T-helper 1 cell treated with Interleukin-12 subunit alpha and Interleukin-12 subunit beta and Interleukin-4 antibody, amounts not matched to agents 30 μg/mL and 1 μg/mL, for 36 hours (primary cell): ENCODE measurements around the gene LNPEP.

Source experiments
- H3K27ac Mint-ChIP-seq: one replicate; pipeline ENCODE4 v1.8.0; 2021; ENCODE audit warnings: mild to moderate bottlenecking, mixed read lengths
- H3K27me3 Mint-ChIP-seq: one replicate; pipeline ENCODE4 v1.8.0; 2021; ENCODE audit warnings: low read depth, mixed read lengths
- H3K36me3 Mint-ChIP-seq: one replicate; pipeline ENCODE4 v1.8.0; 2021; ENCODE audit warnings: low read depth, mixed read lengths
- H3K4me1 Mint-ChIP-seq: one replicate; pipeline ENCODE4 v1.8.0; 2021; ENCODE audit warnings: low read depth, mixed read lengths
- H3K4me3 Mint-ChIP-seq: one replicate; pipeline ENCODE4 v1.8.0; 2021; ENCODE audit warnings: mild to moderate bottlenecking, moderate library complexity, mixed read lengths
- H3K9me3 Mint-ChIP-seq: one replicate; pipeline ENCODE4 v1.8.0; 2021; ENCODE audit warnings: mixed read lengths

Gene LNPEP

GRCh38 chr5:96986450-96986849 lies 50.6 kb downstream of the LNPEP start:
- H3K4me1 Mint-ChIP-seq = peaks cover 32% of the 10 kb centered on the region
- no peaks in the 10 kb centered on the region for H3K9me3 Mint-ChIP-seq
- no peaks in the 10 kb centered on the region for H3K27me3 Mint-ChIP-seq
- peaks cover 56% of the 10 kb centered on the region for H3K36me3 Mint-ChIP-seq
- H3K27ac Mint-ChIP-seq = no peak overlapping the region
- H3K4me3 Mint-ChIP-seq = no peak overlapping the region

GRCh38 chr5:96990102-96990501 lies 54.2 kb downstream of the LNPEP start:
- peaks cover 65% of the 10 kb centered on the region for H3K36me3 Mint-ChIP-seq
- no peaks in the 10 kb centered on the region for H3K9me3 Mint-ChIP-seq
- H3K4me1 Mint-ChIP-seq = peaks cover 29% of the 10 kb centered on the region
- H3K27ac Mint-ChIP-seq = no peak overlapping the region
- H3K4me3 Mint-ChIP-seq = no peak overlapping the region
- H3K27me3 Mint-ChIP-seq = no peaks in the 10 kb centered on the region

GRCh38 chr5:96991708-96992107 lies 55.8 kb downstream of the LNPEP start:
- H3K36me3 Mint-ChIP-seq = peaks cover 63% of the 10 kb centered on the region
- no peaks in the 10 kb centered on the region for H3K27me3 Mint-ChIP-seq
- H3K4me3 Mint-ChIP-seq = no peak overlapping the region
- H3K27ac Mint-ChIP-seq = no peak overlapping the region
- H3K4me1 Mint-ChIP-seq = peaks cover 26% of the 10 kb centered on the region
- no peaks in the 10 kb centered on the region for H3K9me3 Mint-ChIP-seq

DNA sequence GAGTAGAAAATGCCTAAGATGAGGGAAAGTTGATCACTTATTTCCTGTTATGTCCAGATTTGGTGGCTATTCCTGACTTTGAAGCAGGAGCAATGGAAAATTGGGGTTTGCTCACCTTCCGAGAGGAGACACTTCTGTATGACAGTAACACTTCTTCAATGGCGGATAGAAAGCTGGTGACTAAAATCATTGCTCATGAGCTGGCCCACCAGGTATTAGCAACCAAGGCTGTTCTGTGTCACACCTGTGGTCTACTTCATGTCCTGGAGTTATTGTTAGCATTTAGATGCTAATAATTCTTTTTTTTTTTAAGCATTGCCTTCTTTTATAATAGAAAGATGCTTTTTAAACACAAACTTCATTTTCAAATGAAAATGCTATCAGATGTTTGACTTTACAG lies 57.9 kb downstream of the LNPEP start:
- H3K27me3 Mint-ChIP-seq = no peaks in the 10 kb centered on the region
- peaks cover 59% of the 10 kb centered on the region for H3K36me3 Mint-ChIP-seq
- H3K9me3 Mint-ChIP-seq = no peaks in the 10 kb centered on the region
- no peak overlapping the region for H3K4me3 Mint-ChIP-seq
- no peak overlapping the region for H3K27ac Mint-ChIP-seq
- peaks cover 28% of the 10 kb centered on the region for H3K4me1 Mint-ChIP-seq

GRCh38 chr5:96994493-96994892 lies 58.6 kb downstream of the LNPEP start:
- H3K36me3 Mint-ChIP-seq = peaks cover 61% of the 10 kb centered on the region
- no peaks in the 10 kb centered on the region for H3K27me3 Mint-ChIP-seq
- H3K4me3 Mint-ChIP-seq = no peak overlapping the region
- H3K4me1 Mint-ChIP-seq = peaks cover 30% of the 10 kb centered on the region
- H3K9me3 Mint-ChIP-seq = no peaks in the 10 kb centered on the region
- no peak overlapping the region for H3K27ac Mint-ChIP-seq

DNA sequence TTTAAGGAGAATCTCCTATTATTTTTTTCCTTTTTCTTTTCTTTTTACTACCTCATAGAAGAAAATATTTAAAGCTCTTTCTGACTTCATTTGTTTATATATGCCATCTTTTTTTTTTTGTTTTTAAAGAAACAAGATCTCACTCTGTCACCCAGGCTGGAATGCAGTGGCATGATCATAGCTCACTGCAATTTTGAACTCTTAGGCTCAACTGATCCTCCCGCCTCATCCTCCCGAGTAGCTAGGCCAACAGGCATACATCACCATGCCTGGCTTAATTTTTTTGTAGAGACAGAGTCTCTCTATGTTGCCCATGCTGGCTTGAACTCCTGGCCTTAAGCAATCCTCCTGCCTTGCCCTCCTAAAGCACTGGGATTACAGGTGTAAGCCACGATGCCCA lies 59.5 kb downstream of the LNPEP start:
- no peaks in the 10 kb centered on the region for H3K9me3 Mint-ChIP-seq
- H3K36me3 Mint-ChIP-seq = peaks cover 56% of the 10 kb centered on the region
- H3K27me3 Mint-ChIP-seq = no peaks in the 10 kb centered on the region
- peak overlapping the region; percentile 46 for H3K27ac Mint-ChIP-seq
- peaks cover 26% of the 10 kb centered on the region for H3K4me1 Mint-ChIP-seq
- H3K4me3 Mint-ChIP-seq = no peak overlapping the region

DNA sequence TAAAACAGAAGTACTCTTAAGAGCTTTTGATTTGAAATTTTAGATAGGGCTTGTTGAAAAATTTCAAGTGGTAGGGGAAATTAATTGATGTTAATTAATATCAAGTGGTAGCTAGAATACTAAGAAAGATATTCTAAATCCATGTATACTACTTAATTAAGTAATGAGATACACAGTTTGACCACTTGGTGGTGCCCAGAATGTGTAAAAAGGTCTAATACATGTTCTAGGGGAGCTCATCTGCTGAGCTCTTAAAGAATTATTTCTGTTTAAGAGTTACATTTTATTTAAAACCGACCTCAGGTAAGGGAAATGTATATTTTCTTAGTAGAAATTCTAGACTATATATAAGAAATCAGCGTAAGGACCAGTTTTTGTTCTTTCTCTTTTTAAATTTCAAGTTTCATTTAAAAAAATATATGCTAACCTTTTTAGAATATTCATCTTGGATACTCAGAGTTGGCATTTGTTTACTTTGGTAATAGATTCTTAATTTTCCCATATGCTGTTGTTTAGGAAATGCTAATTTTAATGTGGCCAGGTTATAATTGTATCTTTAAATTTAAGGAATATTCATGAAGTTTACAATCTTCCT lies 61.5 kb downstream of the LNPEP start:
- Mint-ChIP-seq H3K4me1 (peaks cover 25% of the 10 kb centered on the region), H3K27ac (no peak overlapping the region), H3K36me3 (peaks cover 41% of the 10 kb centered on the region), H3K27me3 (no peaks in the 10 kb centered on the region), H3K9me3 (no peaks in the 10 kb centered on the region), H3K4me3 (no peak overlapping the region)

- no peaks in the 10 kb centered on the region for H3K27me3 Mint-ChIP-seq
- no peaks in the 10 kb centered on the region for H3K9me3 Mint-ChIP-seq
- H3K4me1 Mint-ChIP-seq = peaks cover 22% of the 10 kb centered on the region
- no peak overlapping the region for H3K27ac Mint-ChIP-seq
- no peak overlapping the region for H3K4me3 Mint-ChIP-seq
- peaks cover 28% of the 10 kb centered on the region for H3K36me3 Mint-ChIP-seq
These were observed 64.0 kb downstream of the LNPEP start for GRCh38 chr5:96999856-97000255.

- Mint-ChIP-seq H3K27ac (no peak overlapping the region), H3K4me3 (no peak overlapping the region), H3K4me1 (peaks cover 21% of the 10 kb centered on the region), H3K27me3 (no peaks in the 10 kb centered on the region), H3K9me3 (no peaks in the 10 kb centered on the region), H3K36me3 (peaks cover 25% of the 10 kb centered on the region)
These were observed 64.5 kb downstream of the LNPEP start for GRCh38 chr5:97000391-97000790.

GRCh38 chr5:97002983-97003382 lies 67.1 kb downstream of the LNPEP start:
- peaks cover 24% of the 10 kb centered on the region for H3K36me3 Mint-ChIP-seq
- H3K27me3 Mint-ChIP-seq = no peaks in the 10 kb centered on the region
- no peaks in the 10 kb centered on the region for H3K9me3 Mint-ChIP-seq
- H3K4me3 Mint-ChIP-seq = no peak overlapping the region
- H3K4me1 Mint-ChIP-seq = peaks cover 19% of the 10 kb centered on the region
- no peak overlapping the region for H3K27ac Mint-ChIP-seq

GRCh38 chr5:97004423-97005060 lies 68.7 kb downstream of the LNPEP start:
- Mint-ChIP-seq H3K27me3 (no peaks in the 10 kb centered on the region), H3K4me3 (peak overlapping the region; percentile 36), H3K27ac (peak overlapping the region; percentile 50), H3K9me3 (no peaks in the 10 kb centered on the region), H3K36me3 (peaks cover 18% of the 10 kb centered on the region), H3K4me1 (peaks cover 19% of the 10 kb centered on the region)

DNA sequence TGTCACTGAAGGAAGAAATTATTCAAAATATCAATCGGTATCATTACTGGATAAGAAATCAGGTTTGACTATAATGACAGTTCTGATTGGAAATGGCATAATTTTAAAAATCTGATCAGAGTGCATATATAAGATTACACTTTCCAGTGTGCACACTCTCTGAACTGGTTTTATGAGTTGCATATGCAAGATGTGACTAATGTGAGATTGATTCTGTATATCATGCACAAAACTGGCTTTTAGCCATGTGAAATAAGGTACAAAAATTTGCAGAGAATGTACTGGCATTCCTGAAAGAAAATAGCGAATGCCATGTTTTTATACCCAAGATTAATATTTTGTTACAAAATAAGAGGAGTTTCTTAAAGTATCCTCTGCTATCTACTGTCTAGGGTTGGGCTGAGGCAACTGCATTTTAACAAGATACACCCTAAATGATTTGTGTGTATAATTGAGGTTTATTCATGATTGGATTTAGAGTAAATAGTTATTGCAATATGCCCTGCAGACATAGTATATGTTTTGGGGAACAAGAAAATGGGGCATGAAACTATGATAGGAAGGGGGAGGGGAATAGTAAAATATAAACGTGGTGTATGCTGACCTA lies 70.7 kb downstream of the LNPEP start:
- Mint-ChIP-seq H3K36me3 (peaks cover 24% of the 10 kb centered on the region), H3K27ac (no peak overlapping the region), H3K4me1 (peaks cover 20% of the 10 kb centered on the region), H3K27me3 (no peaks in the 10 kb centered on the region), H3K9me3 (no peaks in the 10 kb centered on the region), H3K4me3 (no peak overlapping the region)

- H3K4me1 Mint-ChIP-seq = peaks cover 21% of the 10 kb centered on the region
- H3K27ac Mint-ChIP-seq = peak overlapping the region; percentile 27
- no peaks in the 10 kb centered on the region for H3K27me3 Mint-ChIP-seq
- H3K36me3 Mint-ChIP-seq = peaks cover 37% of the 10 kb centered on the region
- no peaks in the 10 kb centered on the region for H3K9me3 Mint-ChIP-seq
- H3K4me3 Mint-ChIP-seq = no peak overlapping the region
These were observed 73.5 kb downstream of the LNPEP start for GRCh38 chr5:97009212-97009898.

DNA sequence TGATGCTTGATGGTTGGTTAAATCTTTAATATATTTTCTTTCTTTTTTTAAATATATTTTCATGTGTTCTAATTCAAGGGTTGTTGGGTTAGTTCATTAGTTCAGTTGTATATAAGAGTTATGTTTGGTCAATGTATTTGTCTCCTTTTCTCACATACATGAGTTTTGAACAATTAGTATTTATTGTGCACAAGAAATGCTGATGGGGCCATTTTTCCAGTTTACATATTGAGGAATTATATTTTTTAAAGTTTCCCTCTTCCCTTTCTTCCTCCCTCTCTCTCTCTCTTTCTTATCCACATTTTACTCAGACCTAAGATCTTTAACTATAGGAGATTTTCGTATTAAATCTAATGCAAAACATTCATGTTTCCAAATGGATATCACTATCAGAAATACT lies 74.0 kb downstream of the LNPEP start:
- no peak overlapping the region for H3K4me3 Mint-ChIP-seq
- no peaks in the 10 kb centered on the region for H3K27me3 Mint-ChIP-seq
- peaks cover 36% of the 10 kb centered on the region for H3K36me3 Mint-ChIP-seq
- no peaks in the 10 kb centered on the region for H3K9me3 Mint-ChIP-seq
- peaks cover 16% of the 10 kb centered on the region for H3K4me1 Mint-ChIP-seq
- no peak overlapping the region for H3K27ac Mint-ChIP-seq

- Mint-ChIP-seq H3K27ac (no peak overlapping the region), H3K36me3 (peaks cover 42% of the 10 kb centered on the region), H3K4me3 (no peak overlapping the region), H3K4me1 (peaks cover 16% of the 10 kb centered on the region), H3K9me3 (no peaks in the 10 kb centered on the region), H3K27me3 (no peaks in the 10 kb centered on the region)
These were observed 74.7 kb downstream of the LNPEP start for GRCh38 chr5:97010606-97011005.
